GM12878 (cell line): ENCODE results near the gene RECQL5. TPM values are rescaled to one million over a fixed set of nuclear protein-coding genes. Genes with fewer than 3 reads are reported as not detected.

Experiments used
- ATAC-seq: fragments of 200-7000 bp; cut with Tn5 transposase; 3 replicates; pipeline ENCODE4 v1.9.1; 2020; ENCODE audit warnings: mild to moderate bottlenecking, moderate library complexity
- BruUV-seq: library from RNA; stranded (reverse); fragments of 400-500 nt; replicated peaks from 2 replicates; lab custom pipeline; 2021; lab: Mats Ljungman, UMichigan
- CTCF ChIA-PET: fragments of 300-600 bp; sonication (Branson Sonifier 250); formaldehyde crosslinking; extraction: SDS; loops from one replicate; lab custom pipeline; 2021; ENCODE audit warnings: inconsistent platforms; lab: Yijun Ruan, JAX
- POLR2A ChIA-PET: fragments of 350-600 bp; formaldehyde crosslinking; extraction: SDS; loops from one replicate; lab custom pipeline; 2021; ENCODE audit warnings: inconsistent platforms; lab: Charles Lee
- RAD21 ChIA-PET: fragments of 300-600 bp; sonication (Branson Sonifier 250); formaldehyde crosslinking; loops from one replicate; lab custom pipeline; 2023; ENCODE audit warnings: antibody characterized with exemption; ENCODE audit not compliant: unreplicated experiment; lab: Charles Lee
- SMC1A ChIA-PET: fragments of 300-600 bp; sonication (Branson Sonifier 250); formaldehyde crosslinking; loops from one replicate; lab custom pipeline; 2023; ENCODE audit not compliant: unreplicated experiment, uncharacterized antibody; lab: Charles Lee
- DNase-seq: peaks from one replicate; pipeline ENCODE4 v3.0.0-alpha.2; 2011; ENCODE audit warnings: low read depth, low spot score
- FAIRE-seq: peaks from 3 replicates; lab custom pipeline; 2011; peaks lifted over from hg19 to GRCh38; lab: Jason Lieb, UNC
- H2AFZ ChIP-seq: 2 replicates; pipeline ENCODE4 v1.6.0; 2011; ENCODE audit warnings: low read depth, low read length, control low read depth; ENCODE audit not compliant: control insufficient read depth
- H3K27ac ChIP-seq: 2 replicates; pipeline ENCODE4 v1.5.1; 2011; ENCODE audit warnings: control low read depth; ENCODE audit not compliant: control insufficient read depth, insufficient read depth
- H3K27me3 ChIP-seq, 2 experiments: replicated peaks in 1 of 2; 2 replicates each; pipeline versions ENCODE4 v1.6.0 to v1.6.1; 2011; ENCODE audit warnings: low read length in 1 of 2; ENCODE audit not compliant: control insufficient read depth in 2 of 2, insufficient read depth in 2 of 2
- H3K36me3 ChIP-seq, 2 experiments: 2 replicates each; pipeline ENCODE4 v1.5.1; 2011; ENCODE audit warnings: low read length in 1 of 2; ENCODE audit not compliant: control insufficient read depth in 2 of 2, insufficient read depth in 2 of 2
- H3K4me1 ChIP-seq: 2 replicates; pipeline ENCODE4 v1.6.1; 2011; ENCODE audit warnings: mild to moderate bottlenecking, low read length, moderate library complexity, mixed read lengths; ENCODE audit not compliant: control insufficient read depth, insufficient read depth
- H3K4me2 ChIP-seq: 2 replicates; pipeline ENCODE4 v1.6.0; 2011; ENCODE audit warnings: control low read depth; ENCODE audit not compliant: control insufficient read depth, insufficient read depth
- H3K4me3 ChIP-seq: fragments of 200-600 bp; sonication (generic); 2 replicates; pipeline ENCODE4 v1.5.1; 2016
- H3K79me2 ChIP-seq: 2 replicates; pipeline ENCODE4 v1.6.0; 2011; ENCODE audit warnings: low read length; ENCODE audit not compliant: control insufficient read depth, insufficient read depth
- H3K9ac ChIP-seq: 2 replicates; pipeline ENCODE4 v1.8.0; 2011; ENCODE audit warnings: low read length, control low read depth, mixed read lengths; ENCODE audit not compliant: control insufficient read depth, insufficient read depth
- H3K9me3 ChIP-seq: replicated peaks from 3 replicates; pipeline ENCODE4 v1.5.1; 2011; ENCODE audit warnings: mild to moderate bottlenecking, low read length; ENCODE audit not compliant: control insufficient read depth, insufficient read depth
- H4K20me1 ChIP-seq: 2 replicates; pipeline ENCODE4 v1.6.0; 2011; ENCODE audit not compliant: control insufficient read depth, insufficient read depth
- ATF7 ChIP-seq: fragments of 450-650 bp; IDR thresholded peaks from 2 replicates; pipeline ENCODE4 v1.6.1; 2016; ENCODE audit warnings: low read depth, mild to moderate bottlenecking
- BRCA1 ChIP-seq: IDR thresholded peaks from 2 replicates; pipeline ENCODE4 v1.6.1; 2011; ENCODE audit warnings: low read depth, low read length, improper control_type of control experiment
- E2F4 ChIP-seq: IDR thresholded peaks from 2 replicates; pipeline ENCODE4 v1.6.1; 2012; ENCODE audit warnings: low read depth, low read length, improper control_type of control experiment
- E4F1 ChIP-seq: fragments of 450-650 bp; IDR thresholded peaks from 2 replicates; pipeline ENCODE4 v1.6.1; 2018; ENCODE audit warnings: borderline replicate concordance, mild to moderate bottlenecking; ENCODE audit not compliant: partially characterized antibody
- REST ChIP-seq: IDR thresholded peaks from 2 replicates; pipeline ENCODE4 v1.6.1; 2012; ENCODE audit warnings: mild to moderate bottlenecking, low read depth, low read length
- WGBS: methylation state at CpG from one replicate; pipeline ENCODE4 v1.1.6; 2016; ENCODE audit warnings: low lambda C conversion rate; ENCODE audit not compliant: insufficient replicate concordance, insufficient coverage; ENCODE audit errors: missing lambda C conversion rate; 5-methylcytosine and 5-hydroxymethylcytosine counted together
- in situ Hi-C: fragments of 300-500 bp; cut with MboI; formaldehyde crosslinking; loops from 9 replicates; pipeline ENCODE4 v1.14.3; 2018; ENCODE audit warnings: mixed read lengths
- intact Hi-C: fragments of 100-400 bp; cut with micrococcal nuclease; formaldehyde crosslinking; loops from one replicate; pipeline ENCODE4 v1.14.2; 2022; ENCODE audit not compliant: unreplicated experiment
- polyA plus RNA-seq, 11 experiments: library from polyadenylated mRNA; depleted of rRNA in 4 of 11; unstranded in 6 of 11; stranded (reverse) in 5 of 11; fragments of >200 nt; fragmentation: Nextera tagmentation in 4 of 11; fragmentation: Illumina TruSeq in 1 of 11; extraction: Ambion mirVana in 4 of 11; extraction: Trizol in 1 of 11; gene quantifications; 1 replicate in 1 of 11; 2 replicates in 10 of 11; pipeline versions ENCODE4 v1.2.1 to v1.2.3, GENCODE V29; 2011 to 2016; ENCODE audit warnings: inconsistent platforms in 2 of 11, missing spikeins in 2 of 11, low read depth in 1 of 11
- total RNA-seq, 4 experiments: library from RNA; depleted of rRNA in 3 of 4; stranded (reverse); fragments of >200 nt in 3 of 4; fragmentation: Illumina TruSeq in 1 of 4; extraction: Trizol in 1 of 4; gene quantifications; 2 replicates each; pipeline versions ENCODE4 v1.2.1 to v1.2.3, GENCODE V29; 2013 to 2021
- TF ChIP-seq, protein P1 (sequence below): IDR thresholded peaks from 2 replicates; pipeline ENCODE4 v1.6.1; 2011; ENCODE audit warnings: mild to moderate bottlenecking, low read depth, low read length, moderate library complexity; ENCODE audit not compliant: insufficient replicate concordance

The RECQL5 gene
- total and polyA plus RNA-seq, 10 of the 15 experiments (the other 5 are each of a cell fraction or from before 2014, with no cell fraction given) = 3.6 to 30.6 (median 20.1) TPM

GRCh38 chr17:75592348-75593020 lies 74.5 kb downstream of the RECQL5 start:
- no peaks in the 10 kb centered on the region for H4K20me1 ChIP-seq
- POLR2A ChIA-PET = no interaction called here
- H3K27ac ChIP-seq = no peak overlapping the region
- in situ Hi-C loops = loop anchor here (10.0 kb wide), 1 partner anchor 168 kb away; no protein-coding TSS in a partner anchor
- intact Hi-C loops = no loop called here
- CTCF ChIA-PET = interaction anchor here (0.6 to 3.7 kb wide), 2 partner anchors 9 to 158 kb away, joined by 3 to 20 read pairs; no protein-coding TSS in a partner anchor
- H3K36me3 ChIP-seq = no peaks in the 10 kb centered on the region
- RAD21 ChIA-PET = no interaction called here
- WGBS = 50% methylated on average over 17 of the region's 17 CpGs
- H3K4me1 ChIP-seq = 0 out of 2 replicates have a peak, but pooled peaks cover 4% of the 10 kb centered on the region
- no peaks in the 10 kb centered on the region for H3K9me3 ChIP-seq
- peaks cover 5 to 7% of the 10 kb centered on the region in 2 experiments for H3K27me3 ChIP-seq
- no peak overlapping the region for H3K9ac ChIP-seq
- ATAC-seq = no peak
- H3K4me2 ChIP-seq = no peak overlapping the region
- FAIRE-seq = no peak
- H3K79me2 ChIP-seq = no peaks in the 10 kb centered on the region
- DNase-seq = no peak
- no peak overlapping the region for H2AFZ ChIP-seq
- BruUV-seq = no TSS peak
- TF ChIP-seq, protein P1, sequence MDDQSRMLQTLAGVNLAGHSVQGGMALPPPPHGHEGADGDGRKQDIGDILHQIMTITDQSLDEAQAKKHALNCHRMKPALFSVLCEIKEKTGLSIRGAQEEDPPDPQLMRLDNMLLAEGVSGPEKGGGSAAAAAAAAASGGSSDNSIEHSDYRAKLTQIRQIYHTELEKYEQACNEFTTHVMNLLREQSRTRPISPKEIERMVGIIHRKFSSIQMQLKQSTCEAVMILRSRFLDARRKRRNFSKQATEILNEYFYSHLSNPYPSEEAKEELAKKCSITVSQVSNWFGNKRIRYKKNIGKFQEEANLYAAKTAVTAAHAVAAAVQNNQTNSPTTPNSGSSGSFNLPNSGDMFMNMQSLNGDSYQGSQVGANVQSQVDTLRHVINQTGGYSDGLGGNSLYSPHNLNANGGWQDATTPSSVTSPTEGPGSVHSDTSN = no peak
- TF ChIP-seq BRCA1 (no peak), E2F4 (no peak), ATF7 (no peak), REST (no peak), E4F1 (no peak)
- H3K4me3 ChIP-seq = no peak overlapping the region
- SMC1A ChIA-PET = interaction anchor here (1.3 kb wide), 1 partner anchor 161 kb away, joined by 3 read pairs; no protein-coding TSS in a partner anchor
